Mesendoderm (in vitro differentiated cells): Measurements from ENCODE around the gene GABBR2.

ENCODE experiments used
- DNase-seq: peaks from one replicate; pipeline ENCODE4 v3.0.0; 2013
- H2AK5ac ChIP-seq: 2 replicates; pipeline ENCODE4 v1.6.1; 2013; ENCODE audit warnings: low read length, inconsistent platforms
- H2BK120ac ChIP-seq: 2 replicates; pipeline ENCODE4 v1.6.1; 2013; ENCODE audit warnings: low read depth, mild to moderate bottlenecking, low read length, moderate library complexity, mixed read lengths
- H2BK15ac ChIP-seq: replicated peaks from 2 replicates; pipeline ENCODE4 v1.6.1; 2013; ENCODE audit warnings: low read depth, mild to moderate bottlenecking, moderate library complexity
- H2BK5ac ChIP-seq: 2 replicates; pipeline ENCODE4 v1.6.1; 2013; ENCODE audit warnings: low read length, inconsistent platforms
- H3K18ac ChIP-seq: 2 replicates; pipeline ENCODE4 v1.6.1; 2013; ENCODE audit warnings: mild to moderate bottlenecking, low read length, mixed read lengths
- H3K23ac ChIP-seq: one replicate; pipeline ENCODE4 v1.6.1; 2013; ENCODE audit warnings: low read length
- H3K27ac ChIP-seq: 2 replicates; pipeline ENCODE4 v1.5.1; 2013; ENCODE audit warnings: low read depth, mild to moderate bottlenecking, inconsistent platforms, low read length, moderate library complexity
- H3K27me3 ChIP-seq: 2 replicates; pipeline ENCODE4 v1.6.1; 2013; ENCODE audit warnings: low read length, control low read depth, mild to moderate bottlenecking, inconsistent platforms; ENCODE audit not compliant: insufficient read depth, poor library complexity
- H3K36me3 ChIP-seq: 2 replicates; pipeline ENCODE4 v1.6.1; 2013; ENCODE audit warnings: low read length, inconsistent platforms; ENCODE audit not compliant: control insufficient read depth, insufficient read depth
- H3K4ac ChIP-seq: one replicate; pipeline ENCODE4 v1.6.1; 2013; ENCODE audit warnings: low read depth, mild to moderate bottlenecking, low read length, moderate library complexity
- H3K4me1 ChIP-seq: 2 replicates; pipeline ENCODE4 v1.6.1; 2013; ENCODE audit warnings: low read depth, low read length, inconsistent platforms; ENCODE audit not compliant: control insufficient read depth
- H3K4me2 ChIP-seq: 2 replicates; pipeline ENCODE4 v1.6.1; 2013; ENCODE audit warnings: low read length
- H3K4me3 ChIP-seq: 2 replicates; pipeline ENCODE4 v1.5.1; 2013; ENCODE audit warnings: mild to moderate bottlenecking, low read length
- H3K56ac ChIP-seq: one replicate; pipeline ENCODE4 v1.6.1; 2013; ENCODE audit warnings: low read length
- H3K79me1 ChIP-seq: 2 replicates; pipeline ENCODE4 v1.6.1; 2013; ENCODE audit warnings: low read length, inconsistent platforms
- H3K79me2 ChIP-seq: 2 replicates; pipeline ENCODE4 v1.6.1; 2013; ENCODE audit warnings: mild to moderate bottlenecking, low read length; ENCODE audit not compliant: control insufficient read depth, insufficient read depth
- H3K9ac ChIP-seq: 2 replicates; pipeline ENCODE4 v1.6.1; 2013; ENCODE audit warnings: low read length, inconsistent platforms
- H4K5ac ChIP-seq: one replicate; pipeline ENCODE4 v1.6.1; 2013; ENCODE audit warnings: low read length
- H4K8ac ChIP-seq: one replicate; pipeline ENCODE4 v1.6.1; 2013; ENCODE audit warnings: low read depth, mild to moderate bottlenecking, control low read depth, low read length, moderate library complexity
- WGBS: extraction: QIAGEN DNeasy Blood & Tissue Kit; methylation state at CpG from one replicate; pipeline ENCODE4 v1.1.7; 2013; ENCODE audit warnings: low lambda C conversion rate, missing lambda C conversion rate; ENCODE audit not compliant: insufficient coverage; ENCODE audit errors: extremely low coverage; 5-methylcytosine and 5-hydroxymethylcytosine counted together

Gene GABBR2

GRCh38 chr9:98745470-98745869 lies 36.7 kb upstream of the GABBR2 start:
- Histone ChIP-seq H3K9ac (no peak overlapping the region), H3K4me1 (no peaks in the 10 kb centered on the region), H2AK5ac (no peak overlapping the region), H3K27ac (no peak overlapping the region), H2BK5ac (no peak overlapping the region), H3K4ac (no peak overlapping the region), H3K4me2 (no peak overlapping the region), H3K79me2 (no peaks in the 10 kb centered on the region), H4K8ac (no peak overlapping the region), H3K4me3 (no peak overlapping the region), H2BK120ac (no peak overlapping the region), H3K79me1 (no peaks in the 10 kb centered on the region), H3K56ac (no peak overlapping the region), H2BK15ac (no peak overlapping the region), H4K5ac (no peak overlapping the region), H3K18ac (no peak overlapping the region), H3K36me3 (peaks cover 4% of the 10 kb centered on the region), H3K23ac (no peak overlapping the region), H3K27me3 (no peaks in the 10 kb centered on the region)
- no peak for DNase-seq
- no CpG with 5 or more reads among the region's 7 CpGs for WGBS

GRCh38 chr9:98743818-98744611 lies 35.3 kb upstream of the GABBR2 start:
- H3K9ac ChIP-seq: no peak overlapping the region
- no peaks in the 10 kb centered on the region for H3K4me1 ChIP-seq

GRCh38 chr9:98743329-98743728 lies 34.6 kb upstream of the GABBR2 start:
- no peak overlapping the region for H3K18ac ChIP-seq
- peaks cover 4% of the 10 kb centered on the region for H3K36me3 ChIP-seq

More at GRCh38 chr9:98743818-98744611, 35.3 kb upstream of the GABBR2 start:
- Histone ChIP-seq H3K79me1 (no peaks in the 10 kb centered on the region), H3K4ac (no peak overlapping the region), H3K18ac (no peak overlapping the region), H3K27me3 (no peaks in the 10 kb centered on the region), H3K36me3 (peaks cover 4% of the 10 kb centered on the region), H3K23ac (no peak overlapping the region), H4K5ac (no peak overlapping the region), H3K27ac (no peak overlapping the region), H2BK120ac (no peak overlapping the region), H3K56ac (no peak overlapping the region), H3K4me2 (no peak overlapping the region), H2BK5ac (no peak overlapping the region), H2BK15ac (no peak overlapping the region), H2AK5ac (no peak overlapping the region), H3K79me2 (no peaks in the 10 kb centered on the region), H3K4me3 (no peak overlapping the region), H4K8ac (no peak overlapping the region)
- WGBS: no CpG with 5 or more reads among the region's 14 CpGs
- DNase-seq: no peak

GRCh38 chr9:98742325-98743280 lies 33.9 kb upstream of the GABBR2 start:
- no CpG with 5 or more reads among the region's 10 CpGs for WGBS

More at GRCh38 chr9:98743329-98743728, 34.6 kb upstream of the GABBR2 start:
- Histone ChIP-seq H3K4me3 (no peak overlapping the region), H3K79me2 (no peaks in the 10 kb centered on the region), H2BK120ac (no peak overlapping the region), H2BK15ac (no peak overlapping the region), H4K5ac (no peak overlapping the region), H3K56ac (no peak overlapping the region), H3K79me1 (no peaks in the 10 kb centered on the region), H2AK5ac (no peak overlapping the region), H4K8ac (no peak overlapping the region), H3K27me3 (no peaks in the 10 kb centered on the region), H3K4me2 (no peak overlapping the region), H3K4me1 (no peaks in the 10 kb centered on the region), H2BK5ac (no peak overlapping the region), H3K9ac (no peak overlapping the region), H3K23ac (no peak overlapping the region), H3K4ac (no peak overlapping the region), H3K27ac (no peak overlapping the region)
- no CpG with 5 or more reads among the region's 2 CpGs for WGBS
- DNase-seq: no peak

GRCh38 chr9:98740226-98740881 lies 31.6 kb upstream of the GABBR2 start:
- Histone ChIP-seq H3K23ac (no peak overlapping the region), H3K36me3 (peaks cover 6% of the 10 kb centered on the region), H3K27ac (no peak overlapping the region), H3K18ac (no peak overlapping the region), H2BK15ac (no peak overlapping the region), H2BK5ac (no peak overlapping the region), H3K79me1 (no peaks in the 10 kb centered on the region), H2BK120ac (no peak overlapping the region), H3K4me2 (no peak overlapping the region), H3K4ac (no peak overlapping the region), H3K56ac (no peak overlapping the region), H3K9ac (no peak overlapping the region), H3K4me1 (no peaks in the 10 kb centered on the region), H3K4me3 (no peak overlapping the region), H4K5ac (no peak overlapping the region), H2AK5ac (no peak overlapping the region), H3K79me2 (no peaks in the 10 kb centered on the region), H3K27me3 (no peaks in the 10 kb centered on the region), H4K8ac (no peak overlapping the region)
- no CpG with 5 or more reads among the region's 8 CpGs for WGBS
- no peak for DNase-seq

More at GRCh38 chr9:98742325-98743280, 33.9 kb upstream of the GABBR2 start:
- no peak overlapping the region for H3K56ac ChIP-seq
- H3K79me2 ChIP-seq: no peaks in the 10 kb centered on the region
- H3K27me3 ChIP-seq: no peaks in the 10 kb centered on the region
- H4K5ac ChIP-seq: no peak overlapping the region
- H3K79me1 ChIP-seq: no peaks in the 10 kb centered on the region
- no peak overlapping the region for H3K4ac ChIP-seq
- H2BK120ac ChIP-seq: no peak overlapping the region
- DNase-seq: no peak
- H3K18ac ChIP-seq: no peak overlapping the region
- H3K27ac ChIP-seq: no peak overlapping the region
- H3K4me2 ChIP-seq: no peak overlapping the region
- H3K23ac ChIP-seq: no peak overlapping the region
- no peaks in the 10 kb centered on the region for H3K4me1 ChIP-seq
- H3K4me3 ChIP-seq: no peak overlapping the region
- H3K9ac ChIP-seq: no peak overlapping the region
- no peak overlapping the region for H2AK5ac ChIP-seq
- H2BK5ac ChIP-seq: no peak overlapping the region
- H2BK15ac ChIP-seq: no peak overlapping the region
- peaks cover 4% of the 10 kb centered on the region for H3K36me3 ChIP-seq
- no peak overlapping the region for H4K8ac ChIP-seq
